ENCODE measurements around the gene GATA2.

Gene GATA2

GRCh38 chr3:128491691-128491940 is 1.4 kb downstream of the GATA2 start:
- Histone ChIP-seq H2AK5ac (ENCODE audit: low read depth, low read length) (no peak overlapping the region), H3K36me3 (replicated peaks in 1 of 2; ENCODE audit: control insufficient read depth in 2 of 2, insufficient read depth in 2 of 2, low read length in 2 of 2) (no peaks in the 10 kb centered on the region), H3K4ac (ENCODE audit: low read length) (no peak overlapping the region), H3K27ac (replicated peaks; ENCODE audit: low read length) (no peak overlapping the region), H4K8ac (ENCODE audit: low read depth, low read length) (no peak overlapping the region), H3K27me3 (ENCODE audit: control insufficient read depth in 3 of 3, insufficient read depth in 3 of 3, low read depth in 1 of 3, low read length in 3 of 3) (peaks cover 91 to 100% (median 99%) of the 10 kb centered on the region in 3 experiments), H3K4me1 (ENCODE audit: control insufficient read depth in 2 of 2, insufficient read depth in 1 of 2, low read depth in 1 of 2, low read length in 2 of 2) (peaks cover 19 to 27% of the 10 kb centered on the region in 2 donors), H2BK5ac (ENCODE audit: low read length) (no peak overlapping the region), H3K9ac (ENCODE audit: low read depth, low read length, poor library complexity) (no peak overlapping the region), H3K9me3 (replicated peaks in 1 of 2; ENCODE audit: control insufficient read depth in 2 of 2, insufficient read depth in 1 of 2, low read depth in 1 of 2, low read length in 2 of 2) (peaks cover 0 to 2% of the 10 kb centered on the region in 2 donors), H3K18ac (ENCODE audit: low read length) (no peak overlapping the region), H3K4me2 (ENCODE audit: insufficient read depth, low read length, poor library complexity, severe bottlenecking) (no peak overlapping the region), H3K23ac (ENCODE audit: low read depth, low read length, poor library complexity) (no peak overlapping the region), H2BK12ac (ENCODE audit: low read length) (no peak overlapping the region), H3K4me3 (ENCODE audit: low read length in 2 of 2) (no peak overlapping the region), H2BK120ac (ENCODE audit: low read depth, low read length) (no peak overlapping the region), H4K91ac (ENCODE audit: low read depth, low read length, poor library complexity) (no peak overlapping the region), H3K14ac (ENCODE audit: low read length) (no peak overlapping the region), H2BK15ac (ENCODE audit: low read length) (no peak overlapping the region), H3K79me1 (ENCODE audit: low read depth, low read length) (peaks cover 2% of the 10 kb centered on the region), H2AFZ (ENCODE audit: low read length) (peak overlapping the region; percentile 63)
- WGBS, 2 donors (ENCODE audit: extremely low coverage in 2 of 2, insufficient read length in 2 of 2, insufficient replicate concordance in 1 of 2) = no CpG with 5 or more reads among the region's 19 CpGs
- no peak for DNase-seq (ENCODE audit: low spot score)

- Histone ChIP-seq H3K4me2 (ENCODE audit: insufficient read depth, low read length, poor library complexity, severe bottlenecking) (no peak overlapping the region), H2AK5ac (ENCODE audit: low read depth, low read length) (no peak overlapping the region), H3K4me1 (ENCODE audit: control insufficient read depth in 2 of 2, insufficient read depth in 1 of 2, low read depth in 1 of 2, low read length in 2 of 2) (peaks cover 19 to 27% of the 10 kb centered on the region in 2 donors), H3K36me3 (replicated peaks in 1 of 2; ENCODE audit: control insufficient read depth in 2 of 2, insufficient read depth in 2 of 2, low read length in 2 of 2) (no peaks in the 10 kb centered on the region), H3K4ac (ENCODE audit: low read length) (no peak overlapping the region), H2BK5ac (ENCODE audit: low read length) (no peak overlapping the region), H3K14ac (ENCODE audit: low read length) (no peak overlapping the region), H4K91ac (ENCODE audit: low read depth, low read length, poor library complexity) (no peak overlapping the region), H3K9me3 (replicated peaks in 1 of 2; ENCODE audit: control insufficient read depth in 2 of 2, insufficient read depth in 1 of 2, low read depth in 1 of 2, low read length in 2 of 2) (peaks cover 0 to 2% of the 10 kb centered on the region in 2 donors), H2BK120ac (ENCODE audit: low read depth, low read length) (no peak overlapping the region), H3K27ac (replicated peaks; ENCODE audit: low read length) (no peak overlapping the region), H2BK12ac (ENCODE audit: low read length) (no peak overlapping the region), H2AFZ (ENCODE audit: low read length) (no peak overlapping the region), H3K9ac (ENCODE audit: low read depth, low read length, poor library complexity) (no peak overlapping the region), H4K8ac (ENCODE audit: low read depth, low read length) (no peak overlapping the region), H3K79me1 (ENCODE audit: low read depth, low read length) (peaks cover 2% of the 10 kb centered on the region), H3K23ac (ENCODE audit: low read depth, low read length, poor library complexity) (no peak overlapping the region), H3K4me3 (ENCODE audit: low read length in 2 of 2) (no peak overlapping the region), H2BK15ac (ENCODE audit: low read length) (no peak overlapping the region), H3K18ac (ENCODE audit: low read length) (no peak overlapping the region), H3K27me3 (ENCODE audit: control insufficient read depth in 3 of 3, insufficient read depth in 3 of 3, low read depth in 1 of 3, low read length in 3 of 3) (peaks cover 91 to 100% (median 99%) of the 10 kb centered on the region in 3 experiments)
- DNase-seq (ENCODE audit: low spot score) = no peak
- WGBS, 2 donors (ENCODE audit: extremely low coverage in 2 of 2, insufficient read length in 2 of 2, insufficient replicate concordance in 1 of 2) = no CpG with 5 or more reads among the region's 23 CpGs
These were observed 1.9 kb downstream of the GATA2 start for GRCh38 chr3:128490915-128491690.

GRCh38 chr3:128490650-128490914 is 2.4 kb downstream of the GATA2 start:
- Histone ChIP-seq H2BK120ac (ENCODE audit: low read depth, low read length) (no peak overlapping the region), H3K79me1 (ENCODE audit: low read depth, low read length) (peaks cover 2% of the 10 kb centered on the region), H3K9ac (ENCODE audit: low read depth, low read length, poor library complexity) (no peak overlapping the region), H3K27ac (replicated peaks; ENCODE audit: low read length) (no peak overlapping the region), H3K23ac (ENCODE audit: low read depth, low read length, poor library complexity) (no peak overlapping the region), H2AFZ (ENCODE audit: low read length) (peak overlapping the region; percentile 83), H3K9me3 (replicated peaks in 1 of 2; ENCODE audit: control insufficient read depth in 2 of 2, insufficient read depth in 1 of 2, low read depth in 1 of 2, low read length in 2 of 2) (peaks cover 0 to 2% of the 10 kb centered on the region in 2 donors), H3K36me3 (replicated peaks in 1 of 2; ENCODE audit: control insufficient read depth in 2 of 2, insufficient read depth in 2 of 2, low read length in 2 of 2) (no peaks in the 10 kb centered on the region), H4K91ac (ENCODE audit: low read depth, low read length, poor library complexity) (no peak overlapping the region), H2AK5ac (ENCODE audit: low read depth, low read length) (no peak overlapping the region), H3K27me3 (ENCODE audit: control insufficient read depth in 3 of 3, insufficient read depth in 3 of 3, low read depth in 1 of 3, low read length in 3 of 3) (peaks cover 91 to 100% (median 99%) of the 10 kb centered on the region in 3 experiments), H2BK12ac (ENCODE audit: low read length) (peak overlapping the region; percentile 43), H3K4me3 (ENCODE audit: low read length in 2 of 2) (no peak overlapping the region), H3K18ac (ENCODE audit: low read length) (no peak overlapping the region), H4K8ac (ENCODE audit: low read depth, low read length) (no peak overlapping the region), H3K4me2 (ENCODE audit: insufficient read depth, low read length, poor library complexity, severe bottlenecking) (no peak overlapping the region), H2BK15ac (ENCODE audit: low read length) (no peak overlapping the region), H3K4ac (ENCODE audit: low read length) (no peak overlapping the region), H2BK5ac (ENCODE audit: low read length) (no peak overlapping the region), H3K14ac (ENCODE audit: low read length) (no peak overlapping the region), H3K4me1 (ENCODE audit: control insufficient read depth in 2 of 2, insufficient read depth in 1 of 2, low read depth in 1 of 2, low read length in 2 of 2) (peaks cover 19 to 27% of the 10 kb centered on the region in 2 donors)
- WGBS, 2 donors (ENCODE audit: extremely low coverage in 2 of 2, insufficient read length in 2 of 2, insufficient replicate concordance in 1 of 2) = no CpG with 5 or more reads among the region's 10 CpGs
- DNase-seq (ENCODE audit: low spot score) = no peak

- Histone ChIP-seq H3K18ac (ENCODE audit: low read length) (peak overlapping the region; percentile 72), H3K27me3 (ENCODE audit: control insufficient read depth in 3 of 3, insufficient read depth in 3 of 3, low read depth in 1 of 3, low read length in 3 of 3) (peaks cover 91 to 100% (median 99%) of the 10 kb centered on the region in 3 experiments), H3K27ac (replicated peaks; ENCODE audit: low read length) (no peak overlapping the region), H3K14ac (ENCODE audit: low read length) (no peak overlapping the region), H4K8ac (ENCODE audit: low read depth, low read length) (no peak overlapping the region), H3K9ac (ENCODE audit: low read depth, low read length, poor library complexity) (peak overlapping the region; percentile 68), H3K4me3 (ENCODE audit: low read length in 2 of 2) (peak overlapping the region; percentile 21 to 60), H2BK12ac (ENCODE audit: low read length) (peak overlapping the region; percentile 43), H4K91ac (ENCODE audit: low read depth, low read length, poor library complexity) (no peak overlapping the region), H3K36me3 (replicated peaks in 1 of 2; ENCODE audit: control insufficient read depth in 2 of 2, insufficient read depth in 2 of 2, low read length in 2 of 2) (no peaks in the 10 kb centered on the region), H3K4me2 (ENCODE audit: insufficient read depth, low read length, poor library complexity, severe bottlenecking) (peak overlapping the region; percentile 65), H3K79me1 (ENCODE audit: low read depth, low read length) (peaks cover 2% of the 10 kb centered on the region), H2BK15ac (ENCODE audit: low read length) (no peak overlapping the region), H3K4ac (ENCODE audit: low read length) (no peak overlapping the region), H3K4me1 (ENCODE audit: control insufficient read depth in 2 of 2, insufficient read depth in 1 of 2, low read depth in 1 of 2, low read length in 2 of 2) (peaks cover 19 to 27% of the 10 kb centered on the region in 2 donors), H2BK5ac (ENCODE audit: low read length) (no peak overlapping the region), H3K9me3 (replicated peaks in 1 of 2; ENCODE audit: control insufficient read depth in 2 of 2, insufficient read depth in 1 of 2, low read depth in 1 of 2, low read length in 2 of 2) (peaks cover 0 to 2% of the 10 kb centered on the region in 2 donors), H2BK120ac (ENCODE audit: low read depth, low read length) (no peak overlapping the region), H2AFZ (ENCODE audit: low read length) (peak overlapping the region; percentile 83), H3K23ac (ENCODE audit: low read depth, low read length, poor library complexity) (no peak overlapping the region), H2AK5ac (ENCODE audit: low read depth, low read length) (no peak overlapping the region)
- no peak for DNase-seq (ENCODE audit: low spot score)
- WGBS, 2 donors (ENCODE audit: extremely low coverage in 2 of 2, insufficient read length in 2 of 2, insufficient replicate concordance in 1 of 2) = no CpG with 5 or more reads among the region's 61 CpGs
These were observed 2.9 kb downstream of the GATA2 start for GRCh38 chr3:128489927-128490649.
